ENCODE data around the gene ASAP3. TPM values are rescaled to one million over a fixed set of nuclear protein-coding genes. Genes with fewer than 3 reads are reported as not detected.

The ASAP3 gene
- total and polyA plus RNA-seq, 8 donors, result 24.9 to 228 (median 30.5) TPM

DNA sequence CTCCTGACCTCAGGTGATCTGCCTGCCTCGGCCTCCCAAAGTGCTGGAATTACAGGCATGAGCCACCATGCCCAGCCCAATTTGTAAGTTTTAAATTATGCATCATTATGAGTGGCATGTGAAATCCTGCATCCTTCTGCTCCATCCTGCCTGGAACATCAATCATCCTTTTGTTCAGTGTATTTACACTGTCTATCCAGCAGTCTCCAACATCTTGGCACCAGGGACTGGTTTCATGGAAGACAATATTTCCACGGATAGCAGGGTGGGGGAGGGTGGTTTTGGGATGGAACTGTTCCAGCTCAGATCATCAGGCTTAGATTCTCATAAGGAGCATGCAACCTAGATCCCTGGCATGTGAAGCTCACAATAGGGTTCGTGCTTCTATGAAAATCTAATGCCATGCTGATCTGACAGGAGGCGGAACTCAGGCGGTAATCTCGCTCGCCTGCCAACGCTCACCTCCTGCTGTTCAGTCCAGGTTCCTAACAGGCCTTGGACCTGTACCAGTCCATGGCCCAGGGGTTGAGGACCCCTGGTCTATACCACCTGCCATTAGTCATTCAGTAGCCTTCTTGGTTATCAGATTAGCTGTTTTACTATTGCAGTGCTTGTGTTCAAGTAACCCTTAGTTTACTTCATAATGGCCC lies 37.2 kb downstream of the ASAP3 start:
- Histone ChIP-seq H3K4me3 (no peak overlapping the region), H3K4me1 (peaks cover 7 to 25% (median 14%) of the 10 kb centered on the region in 4 donors), H3K27me3 (no peaks in the 10 kb centered on the region), H3K27ac (no peak overlapping the region), H3K9me3 (no peaks in the 10 kb centered on the region), H3K36me3 (peaks cover 0 to 34% (median 21%) of the 10 kb centered on the region in 4 donors)
- WGBS, 5 donors, result 83 to 91% (median 90%) methylated on average over 7 to 8 of the region's 8 CpGs
- no peak for DNase-seq
- intact Hi-C loops (cut with DNase I; ENCODE audit: low total_unique reads), result no loop called here
- TF ChIP-seq EP300 (IDR thresholded peaks at IDR 0.05) (no peak), POLR2AphosphoS5 (IDR thresholded peaks at IDR 0.05) (no peak), POLR2A (IDR thresholded peaks at IDR 0.05) (no peak)
- TF ChIP-seq, protein P1, sequence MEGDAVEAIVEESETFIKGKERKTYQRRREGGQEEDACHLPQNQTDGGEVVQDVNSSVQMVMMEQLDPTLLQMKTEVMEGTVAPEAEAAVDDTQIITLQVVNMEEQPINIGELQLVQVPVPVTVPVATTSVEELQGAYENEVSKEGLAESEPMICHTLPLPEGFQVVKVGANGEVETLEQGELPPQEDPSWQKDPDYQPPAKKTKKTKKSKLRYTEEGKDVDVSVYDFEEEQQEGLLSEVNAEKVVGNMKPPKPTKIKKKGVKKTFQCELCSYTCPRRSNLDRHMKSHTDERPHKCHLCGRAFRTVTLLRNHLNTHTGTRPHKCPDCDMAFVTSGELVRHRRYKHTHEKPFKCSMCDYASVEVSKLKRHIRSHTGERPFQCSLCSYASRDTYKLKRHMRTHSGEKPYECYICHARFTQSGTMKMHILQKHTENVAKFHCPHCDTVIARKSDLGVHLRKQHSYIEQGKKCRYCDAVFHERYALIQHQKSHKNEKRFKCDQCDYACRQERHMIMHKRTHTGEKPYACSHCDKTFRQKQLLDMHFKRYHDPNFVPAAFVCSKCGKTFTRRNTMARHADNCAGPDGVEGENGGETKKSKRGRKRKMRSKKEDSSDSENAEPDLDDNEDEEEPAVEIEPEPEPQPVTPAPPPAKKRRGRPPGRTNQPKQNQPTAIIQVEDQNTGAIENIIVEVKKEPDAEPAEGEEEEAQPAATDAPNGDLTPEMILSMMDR (IDR thresholded peaks at IDR 0.05), result no peak

- intact Hi-C loops (cut with DNase I; ENCODE audit: low total_unique reads), result no loop called here
- Histone ChIP-seq H3K4me1 (peaks cover 0 to 11% (median 3%) of the 10 kb centered on the region in 4 donors), H3K27ac (peak overlapping the region in 1 of 5 donors; percentile 41), H3K9me3 (no peaks in the 10 kb centered on the region), H3K27me3 (no peaks in the 10 kb centered on the region), H3K4me3 (no peak overlapping the region), H3K36me3 (peaks cover 0 to 42% (median 33%) of the 10 kb centered on the region in 4 donors)
- WGBS, 5 donors, result 89 to 96% (median 95%) methylated on average over 4 of the region's 4 CpGs
- DNase-seq, result no peak
- no peak for TF ChIP-seq EP300 (IDR thresholded peaks at IDR 0.05)
- no peak for TF ChIP-seq POLR2AphosphoS5 (IDR thresholded peaks at IDR 0.05)
- TF ChIP-seq POLR2A (IDR thresholded peaks at IDR 0.05), result no peak
- TF ChIP-seq, protein P1 (IDR thresholded peaks at IDR 0.05), result no peak
Measured at GRCh38 chr1:23444596-23445390, 39.2 kb downstream of the ASAP3 start.

DNA sequence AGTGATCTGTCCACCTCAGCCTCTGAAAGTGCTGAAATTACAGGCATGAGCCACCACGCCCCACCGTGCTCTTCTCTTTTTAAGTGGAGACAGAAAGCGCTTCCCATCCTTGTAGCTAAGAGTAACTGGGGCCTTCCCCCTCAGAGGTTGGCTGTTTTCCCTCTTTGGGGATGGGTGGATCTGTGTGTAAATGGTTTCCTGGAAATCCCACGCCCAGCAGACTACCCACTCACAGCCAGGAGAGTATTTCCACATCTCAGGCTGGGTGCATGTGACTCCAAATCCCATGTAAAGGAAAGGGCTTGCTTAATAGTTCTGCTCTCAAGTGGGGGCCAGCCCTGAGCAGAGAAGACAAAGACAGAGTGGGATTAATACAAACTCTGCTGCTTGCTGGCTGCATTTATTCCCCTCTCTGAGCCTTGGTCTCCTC lies 39.9 kb downstream of the ASAP3 start:
- TF ChIP-seq, protein P1 (IDR thresholded peaks at IDR 0.05), result no peak
- TF ChIP-seq POLR2AphosphoS5 (IDR thresholded peaks at IDR 0.05), result peak in 1 of 3 donors; percentile 54
- peaks cover 0 to 10% (median 2%) of the 10 kb centered on the region in 4 donors for H3K4me1 ChIP-seq
- H3K27me3 ChIP-seq, result no peaks in the 10 kb centered on the region
- H3K9me3 ChIP-seq, result no peaks in the 10 kb centered on the region
- no peak overlapping the region for H3K4me3 ChIP-seq
- intact Hi-C loops (cut with DNase I; ENCODE audit: low total_unique reads), result no loop called here
- peaks cover 0 to 44% (median 35%) of the 10 kb centered on the region in 4 donors for H3K36me3 ChIP-seq
- WGBS, 5 donors, result 71 to 87% (median 80%) methylated on average over 4 of the region's 4 CpGs
- H3K27ac ChIP-seq, result peak overlapping the region in 1 of 5 donors; percentile 41
- DNase-seq, result peak; percentile 38 to 69

- intact Hi-C loops (cut with DNase I; ENCODE audit: low total_unique reads), result no loop called here
- TF ChIP-seq EP300 (IDR thresholded peaks at IDR 0.05) (no peak), POLR2A (IDR thresholded peaks at IDR 0.05) (no peak), POLR2AphosphoS5 (IDR thresholded peaks at IDR 0.05) (no peak)
- TF ChIP-seq, protein P1 (IDR thresholded peaks at IDR 0.05), result no peak
- H3K4me1 ChIP-seq, result peaks cover 0 to 10% (median 2%) of the 10 kb centered on the region in 4 donors
- no peak for DNase-seq
- peaks cover 3 to 49% (median 42%) of the 10 kb centered on the region in 4 donors for H3K36me3 ChIP-seq
- no peak overlapping the region for H3K27ac ChIP-seq
- H3K4me3 ChIP-seq, result no peak overlapping the region
- 81 to 93% (median 85%) methylated on average over 3 of the region's 3 CpGs for WGBS, 5 donors
- H3K27me3 ChIP-seq, result no peaks in the 10 kb centered on the region
- no peaks in the 10 kb centered on the region for H3K9me3 ChIP-seq
Measured at GRCh38 chr1:23442751-23443150, 41.2 kb downstream of the ASAP3 start.
